ENCODE measurements around the gene MRM2. TPM values are rescaled to one million over a fixed set of nuclear protein-coding genes. Genes with fewer than 3 reads are reported as not detected.
A peak's percentile ranks its signal among the peaks of the same experiment; 100 is the strongest.

The MRM2 gene
- total RNA-seq, 1 experiment from 2014 or later, result 34.7 TPM

DNA sequence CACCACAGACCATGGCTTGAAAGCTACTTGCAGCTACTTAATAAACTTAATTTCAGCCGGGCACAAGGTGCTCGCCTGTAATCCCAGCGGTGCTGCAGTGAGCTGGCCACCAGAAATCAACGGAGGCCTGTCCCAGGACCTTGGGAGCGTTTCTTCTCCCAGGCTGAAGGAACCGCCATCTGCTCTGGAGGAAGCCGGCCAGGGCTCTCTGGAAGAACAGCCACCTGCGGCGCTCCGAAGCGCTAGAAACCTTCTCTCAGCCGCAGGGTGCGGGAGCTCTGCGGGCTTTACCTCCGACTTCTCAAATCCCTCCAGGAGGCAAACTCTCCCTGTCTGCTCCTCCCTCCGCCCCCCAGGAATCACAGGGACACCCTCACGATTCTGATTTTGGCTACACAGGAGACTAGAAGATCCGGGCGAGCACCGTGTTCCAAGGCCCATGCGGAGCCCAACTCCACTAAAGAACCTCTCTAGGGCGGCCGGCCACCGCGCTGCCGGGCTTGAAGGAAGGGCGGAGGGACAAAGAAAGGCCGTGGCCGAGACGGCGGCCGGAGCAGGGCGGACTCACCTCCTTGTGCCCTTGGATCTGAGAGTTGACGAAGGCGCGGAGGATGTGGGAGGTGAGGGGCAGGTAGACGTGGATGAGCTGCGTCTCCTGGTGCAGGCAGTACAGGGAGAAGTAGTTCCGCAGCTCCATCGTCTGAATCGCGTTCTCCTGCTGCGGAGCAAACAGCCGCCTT is 14.5 kb upstream of the MRM2 start:
- no peak overlapping the region for H3K4me3 ChIP-seq (replicated peaks in 1 of 2; ENCODE audit: low read depth in 1 of 2, low read length in 2 of 2)
- no peaks in the 10 kb centered on the region for H4K20me1 ChIP-seq (ENCODE audit: insufficient read depth)
- CTCF ChIA-PET, result no interaction called here
- POLR2A ChIA-PET, result no interaction called here
- no peak overlapping the region for H3K27ac ChIP-seq (ENCODE audit: low read depth, low read length)
- H3K9me3 ChIP-seq (ENCODE audit: control insufficient read depth in 1 of 2, insufficient read depth in 1 of 2, low read depth in 1 of 2, low read length in 2 of 2), result no peaks in the 10 kb centered on the region
- intact Hi-C loops (cut with micrococcal nuclease), result no loop called here
- H2AFZ ChIP-seq (ENCODE audit: low read depth, low read length, poor library complexity, severe bottlenecking), result no peak overlapping the region
- H3K27me3 ChIP-seq (ENCODE audit: insufficient read depth, low read length), result no peaks in the 10 kb centered on the region
- H3K36me3 ChIP-seq (ENCODE audit: control insufficient read depth in 1 of 2, insufficient read depth in 2 of 2, low read length in 2 of 2), result no peaks in the 10 kb centered on the region
- no peak overlapping the region for H3K9ac ChIP-seq (ENCODE audit: low read length)
- TF ChIP-seq, protein P1, sequence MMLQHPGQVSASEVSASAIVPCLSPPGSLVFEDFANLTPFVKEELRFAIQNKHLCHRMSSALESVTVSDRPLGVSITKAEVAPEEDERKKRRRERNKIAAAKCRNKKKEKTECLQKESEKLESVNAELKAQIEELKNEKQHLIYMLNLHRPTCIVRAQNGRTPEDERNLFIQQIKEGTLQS (IDR thresholded peaks at IDR 0.05), result no peak
- TF ChIP-seq, protein P2, sequence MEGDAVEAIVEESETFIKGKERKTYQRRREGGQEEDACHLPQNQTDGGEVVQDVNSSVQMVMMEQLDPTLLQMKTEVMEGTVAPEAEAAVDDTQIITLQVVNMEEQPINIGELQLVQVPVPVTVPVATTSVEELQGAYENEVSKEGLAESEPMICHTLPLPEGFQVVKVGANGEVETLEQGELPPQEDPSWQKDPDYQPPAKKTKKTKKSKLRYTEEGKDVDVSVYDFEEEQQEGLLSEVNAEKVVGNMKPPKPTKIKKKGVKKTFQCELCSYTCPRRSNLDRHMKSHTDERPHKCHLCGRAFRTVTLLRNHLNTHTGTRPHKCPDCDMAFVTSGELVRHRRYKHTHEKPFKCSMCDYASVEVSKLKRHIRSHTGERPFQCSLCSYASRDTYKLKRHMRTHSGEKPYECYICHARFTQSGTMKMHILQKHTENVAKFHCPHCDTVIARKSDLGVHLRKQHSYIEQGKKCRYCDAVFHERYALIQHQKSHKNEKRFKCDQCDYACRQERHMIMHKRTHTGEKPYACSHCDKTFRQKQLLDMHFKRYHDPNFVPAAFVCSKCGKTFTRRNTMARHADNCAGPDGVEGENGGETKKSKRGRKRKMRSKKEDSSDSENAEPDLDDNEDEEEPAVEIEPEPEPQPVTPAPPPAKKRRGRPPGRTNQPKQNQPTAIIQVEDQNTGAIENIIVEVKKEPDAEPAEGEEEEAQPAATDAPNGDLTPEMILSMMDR (IDR thresholded peaks at IDR 0.05 in 2 of 3, conservative IDR thresholded peaks at IDR 0.05 in 1 of 3; ENCODE audit: borderline replicate concordance in 1 of 3, insufficient read depth in 1 of 3, low read depth in 2 of 3, low read length in 2 of 3), result no peak
- TF ChIP-seq EZH2 (IDR thresholded peaks at IDR 0.05) (no peak), POLR2AphosphoS5 (IDR thresholded peaks at IDR 0.05; ENCODE audit: low read depth, low read length) (no peak), JUND (IDR thresholded peaks at IDR 0.05) (no peak), SIN3A (IDR thresholded peaks at IDR 0.05; ENCODE audit: low read depth) (no peak), YY1 (IDR thresholded peaks at IDR 0.05; ENCODE audit: extremely low read depth, insufficient replicate concordance, low read depth, low read length) (no peak), SP1 (IDR thresholded peaks at IDR 0.05; ENCODE audit: low read depth) (no peak), ZFX (IDR thresholded peaks at IDR 0.05) (no peak), MAX (IDR thresholded peaks at IDR 0.05) (no peak), ELF1 (IDR thresholded peaks at IDR 0.05; ENCODE audit: borderline replicate concordance, low read depth) (no peak), ZNF274 (IDR thresholded peaks at IDR 0.05; ENCODE audit: low read depth, low read length) (no peak), RAD21 (IDR thresholded peaks at IDR 0.05; ENCODE audit: low read depth) (no peak), EGR1 (IDR thresholded peaks at IDR 0.05; ENCODE audit: low read depth) (no peak), CEBPB (IDR thresholded peaks at IDR 0.05; ENCODE audit: low read depth) (no peak), SRF (IDR thresholded peaks at IDR 0.05; ENCODE audit: low read depth) (no peak), TCF7L2 (IDR thresholded peaks at IDR 0.05; ENCODE audit: borderline replicate concordance, extremely low read depth, insufficient read depth, insufficient read length) (no peak), CBX3 (IDR thresholded peaks at IDR 0.05; ENCODE audit: low read depth) (no peak)
- TF ChIP-seq, protein P3, sequence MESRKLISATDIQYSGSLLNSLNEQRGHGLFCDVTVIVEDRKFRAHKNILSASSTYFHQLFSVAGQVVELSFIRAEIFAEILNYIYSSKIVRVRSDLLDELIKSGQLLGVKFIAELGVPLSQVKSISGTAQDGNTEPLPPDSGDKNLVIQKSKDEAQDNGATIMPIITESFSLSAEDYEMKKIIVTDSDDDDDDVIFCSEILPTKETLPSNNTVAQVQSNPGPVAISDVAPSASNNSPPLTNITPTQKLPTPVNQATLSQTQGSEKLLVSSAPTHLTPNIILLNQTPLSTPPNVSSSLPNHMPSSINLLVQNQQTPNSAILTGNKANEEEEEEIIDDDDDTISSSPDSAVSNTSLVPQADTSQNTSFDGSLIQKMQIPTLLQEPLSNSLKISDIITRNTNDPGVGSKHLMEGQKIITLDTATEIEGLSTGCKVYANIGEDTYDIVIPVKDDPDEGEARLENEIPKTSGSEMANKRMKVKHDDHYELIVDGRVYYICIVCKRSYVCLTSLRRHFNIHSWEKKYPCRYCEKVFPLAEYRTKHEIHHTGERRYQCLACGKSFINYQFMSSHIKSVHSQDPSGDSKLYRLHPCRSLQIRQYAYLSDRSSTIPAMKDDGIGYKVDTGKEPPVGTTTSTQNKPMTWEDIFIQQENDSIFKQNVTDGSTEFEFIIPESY (IDR thresholded peaks at IDR 0.05; ENCODE audit: extremely low read depth, insufficient replicate concordance, low read length), result no peak
- TF ChIP-seq, protein P4, sequence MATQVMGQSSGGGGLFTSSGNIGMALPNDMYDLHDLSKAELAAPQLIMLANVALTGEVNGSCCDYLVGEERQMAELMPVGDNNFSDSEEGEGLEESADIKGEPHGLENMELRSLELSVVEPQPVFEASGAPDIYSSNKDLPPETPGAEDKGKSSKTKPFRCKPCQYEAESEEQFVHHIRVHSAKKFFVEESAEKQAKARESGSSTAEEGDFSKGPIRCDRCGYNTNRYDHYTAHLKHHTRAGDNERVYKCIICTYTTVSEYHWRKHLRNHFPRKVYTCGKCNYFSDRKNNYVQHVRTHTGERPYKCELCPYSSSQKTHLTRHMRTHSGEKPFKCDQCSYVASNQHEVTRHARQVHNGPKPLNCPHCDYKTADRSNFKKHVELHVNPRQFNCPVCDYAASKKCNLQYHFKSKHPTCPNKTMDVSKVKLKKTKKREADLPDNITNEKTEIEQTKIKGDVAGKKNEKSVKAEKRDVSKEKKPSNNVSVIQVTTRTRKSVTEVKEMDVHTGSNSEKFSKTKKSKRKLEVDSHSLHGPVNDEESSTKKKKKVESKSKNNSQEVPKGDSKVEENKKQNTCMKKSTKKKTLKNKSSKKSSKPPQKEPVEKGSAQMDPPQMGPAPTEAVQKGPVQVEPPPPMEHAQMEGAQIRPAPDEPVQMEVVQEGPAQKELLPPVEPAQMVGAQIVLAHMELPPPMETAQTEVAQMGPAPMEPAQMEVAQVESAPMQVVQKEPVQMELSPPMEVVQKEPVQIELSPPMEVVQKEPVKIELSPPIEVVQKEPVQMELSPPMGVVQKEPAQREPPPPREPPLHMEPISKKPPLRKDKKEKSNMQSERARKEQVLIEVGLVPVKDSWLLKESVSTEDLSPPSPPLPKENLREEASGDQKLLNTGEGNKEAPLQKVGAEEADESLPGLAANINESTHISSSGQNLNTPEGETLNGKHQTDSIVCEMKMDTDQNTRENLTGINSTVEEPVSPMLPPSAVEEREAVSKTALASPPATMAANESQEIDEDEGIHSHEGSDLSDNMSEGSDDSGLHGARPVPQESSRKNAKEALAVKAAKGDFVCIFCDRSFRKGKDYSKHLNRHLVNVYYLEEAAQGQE (IDR thresholded peaks at IDR 0.05; ENCODE audit: low read depth), result no peak
- no TSS peak for BruUV-seq (replicated peaks)
- H3K9me2 ChIP-seq (ENCODE audit: insufficient read depth), result no peaks in the 10 kb centered on the region
- H3K4me1 ChIP-seq (ENCODE audit: control insufficient read depth in 1 of 2, insufficient read depth in 2 of 2, low read length in 2 of 2), result peaks cover 6 to 15% of the 10 kb centered on the region in 2 experiments; a peak in 3 of 4 replicates
- no peak for DNase-seq (ENCODE audit: low read depth, low spot score)
- RAD21 ChIA-PET (ENCODE audit: low non-redundant PET in 1 of 2, low total read pairs in 2 of 2, uncharacterized antibody in 2 of 2, unreplicated experiment in 2 of 2), result no interaction called here
- H3K79me2 ChIP-seq (ENCODE audit: insufficient read depth, low read length), result no peaks in the 10 kb centered on the region
- no peak for ATAC-seq
- peak overlapping the region; percentile 31; the same call in 1 of the 2 replicates for H3K4me2 ChIP-seq (ENCODE audit: low read length)

All from HCT116 (cell line).